CD14-positive monocyte (primary cell): ENCODE data around the gene PFDN1. TPM values are rescaled to one million over a fixed set of nuclear protein-coding genes. Genes with fewer than 3 reads are reported as not detected.

Experiments
- DNase-seq, 3 donors: peaks; one replicate each; pipeline ENCODE4 v3.0.0-alpha.2; 2011 to 2022
- H2AFZ ChIP-seq: 2 replicates; pipeline ENCODE4 v1.6.0; 2012; ENCODE audit warnings: mild to moderate bottlenecking, low read depth, low read length, inconsistent platforms; ENCODE audit not compliant: insufficient read depth, poor library complexity, severe bottlenecking
- H3K27ac ChIP-seq, 2 donors: 1 replicate in 1 of 2; 2 replicates in 1 of 2; pipeline ENCODE4 v1.5.1; 2012 to 2013; ENCODE audit warnings: low read length in 2 of 2, control low read depth in 1 of 2, inconsistent platforms in 1 of 2, low read depth in 1 of 2, mild to moderate bottlenecking in 1 of 2
- H3K27me3 ChIP-seq, 2 donors: one replicate each; pipeline versions ENCODE4 v1.6.0 to v1.6.1; 2011 to 2013; ENCODE audit warnings: low read length in 2 of 2; ENCODE audit not compliant: control insufficient read depth in 2 of 2, insufficient read depth in 2 of 2
- H3K36me3 ChIP-seq, 2 donors: replicated peaks in 1 of 2; 1 replicate in 1 of 2; 2 replicates in 1 of 2; pipeline versions ENCODE4 v1.5.1 to v1.6.1; 2012 to 2013; ENCODE audit warnings: low read length in 2 of 2, control low read depth in 1 of 2, inconsistent platforms in 1 of 2, mild to moderate bottlenecking in 1 of 2; ENCODE audit not compliant: insufficient read depth in 2 of 2, control insufficient read depth in 1 of 2
- H3K4me1 ChIP-seq, 2 donors: 1 replicate in 1 of 2; 2 replicates in 1 of 2; pipeline versions ENCODE4 v1.5.1 to v1.6.1; 2012 to 2013; ENCODE audit warnings: low read length in 2 of 2, control low read depth in 1 of 2, inconsistent platforms in 1 of 2, mild to moderate bottlenecking in 1 of 2, moderate library complexity in 1 of 2; ENCODE audit not compliant: insufficient read depth in 2 of 2, control insufficient read depth in 1 of 2
- H3K4me2 ChIP-seq: replicated peaks from 2 replicates; pipeline ENCODE3; 2012; ENCODE audit warnings: low read length, moderate library complexity, mild to moderate bottlenecking; ENCODE audit not compliant: poor library complexity, severe bottlenecking; ENCODE audit errors: extremely low read depth
- H3K4me3 ChIP-seq, 3 experiments: fragments of 200-600 bp in 1 of 3; sonication (generic) in 1 of 3; replicated peaks in 1 of 3; 1 replicate in 2 of 3; 2 replicates in 1 of 3; pipeline ENCODE4 v1.5.1; 2011 to 2013; ENCODE audit warnings: low read length in 3 of 3, mild to moderate bottlenecking in 3 of 3, control low read depth in 2 of 3, low read depth in 2 of 3, inconsistent platforms in 1 of 3, moderate library complexity in 1 of 3
- H3K79me2 ChIP-seq: 2 replicates; pipeline ENCODE4 v1.6.0; 2012; ENCODE audit warnings: mild to moderate bottlenecking, control low read depth, inconsistent platforms, low read length, moderate library complexity; ENCODE audit not compliant: insufficient read depth
- H3K9ac ChIP-seq: 2 replicates; pipeline ENCODE4 v1.6.0; 2017; ENCODE audit warnings: low read length, mild to moderate bottlenecking; ENCODE audit not compliant: insufficient read depth, poor library complexity, severe bottlenecking
- H3K9me3 ChIP-seq, 2 donors: replicated peaks in 1 of 2; 1 replicate in 1 of 2; 2 replicates in 1 of 2; pipeline versions ENCODE4 v1.5.1 to v1.6.1; 2012 to 2013; ENCODE audit warnings: low read length in 2 of 2, control low read depth in 1 of 2; ENCODE audit not compliant: control insufficient read depth in 1 of 2, insufficient read depth in 1 of 2
- H4K20me1 ChIP-seq: 2 replicates; pipeline ENCODE4 v1.6.0; 2012; ENCODE audit warnings: mild to moderate bottlenecking, low read length, control low read depth, moderate library complexity; ENCODE audit not compliant: insufficient read depth
- H3K27ac Mint-ChIP-seq, 7 donors: one replicate each; pipeline ENCODE4 v1.8.0; 2020; ENCODE audit warnings: mild to moderate bottlenecking in 7 of 7, mixed read lengths in 7 of 7, moderate library complexity in 6 of 7, inconsistent platforms in 2 of 7
- H3K27me3 Mint-ChIP-seq, 3 donors: one replicate each; pipeline ENCODE4 v1.8.0; 2021 to 2022; ENCODE audit warnings: low read depth in 3 of 3, mild to moderate bottlenecking in 3 of 3, mixed read lengths in 3 of 3, moderate library complexity in 3 of 3, inconsistent platforms in 1 of 3
- H3K36me3 Mint-ChIP-seq, 2 donors: one replicate each; pipeline ENCODE4 v1.8.0; 2020; ENCODE audit warnings: mixed read lengths in 2 of 2, inconsistent platforms in 1 of 2, mild to moderate bottlenecking in 1 of 2
- H3K4me1 Mint-ChIP-seq: one replicate; pipeline ENCODE4 v1.8.0; 2020; ENCODE audit warnings: mild to moderate bottlenecking, mixed read lengths
- H3K4me3 Mint-ChIP-seq, 2 donors: one replicate each; pipeline ENCODE4 v1.8.0; 2020; ENCODE audit warnings: mild to moderate bottlenecking in 2 of 2, mixed read lengths in 2 of 2, moderate library complexity in 1 of 2
- H3K9me3 Mint-ChIP-seq, 7 donors: one replicate each; pipeline ENCODE4 v1.8.0; 2020 to 2022; ENCODE audit warnings: mixed read lengths in 7 of 7, mild to moderate bottlenecking in 6 of 7, moderate library complexity in 6 of 7, inconsistent platforms in 2 of 7
- WGBS: methylation state at CpG from one replicate; pipeline ENCODE4 v1.1.5; 2013; ENCODE audit warnings: missing lambda C conversion rate; ENCODE audit not compliant: insufficient coverage; 5-methylcytosine and 5-hydroxymethylcytosine counted together
- intact Hi-C, 2 donors: fragments of 100-400 bp; cut with micrococcal nuclease; formaldehyde crosslinking; loops; one replicate each; pipeline versions ENCODE4 v1.15.0 to v1.15.1; 2023
- polyA plus RNA-seq, 3 donors: library from polyadenylated mRNA; depleted of rRNA in 1 of 3; unstranded in 2 of 3; stranded (reverse) in 1 of 3; fragments of 300-500 nt in 2 of 3; fragments of >200 nt in 1 of 3; fragmentation: Illumina TruSeq in 2 of 3; gene quantifications; 1 replicate in 2 of 3; 2 replicates in 1 of 3; pipeline ENCODE4 v1.2.3, GENCODE V29; 2012 to 2021
- TF ChIP-seq, protein P1 (sequence below): fragments of 200-600 bp; IDR thresholded peaks from one replicate; pipeline ENCODE4 v1.8.0; 2022; ENCODE audit warnings: antibody characterized with exemption, mild to moderate bottlenecking

The PFDN1 gene
- polyA plus RNA-seq, 3 donors: 44.7 to 105 (median 82.2) TPM

- intact Hi-C loops: no loop called here
- no peak overlapping the region for H3K27ac ChIP-seq
- H3K4me1 ChIP-seq: peaks cover 19 to 29% of the 10 kb centered on the region in 2 donors
- H3K4me3 ChIP-seq: no peak overlapping the region
- Mint-ChIP-seq H3K36me3 (peaks cover 3 to 11% of the 10 kb centered on the region in 2 donors), H3K27me3 (peaks cover under 1 to 7% (median 6%) of the 10 kb centered on the region in 3 donors), H3K27ac (peak overlapping the region in 1 of 7 donors; percentile 72), H3K4me3 (no peak overlapping the region), H3K9me3 (peaks cover 0 to 3% (median 0%) of the 10 kb centered on the region in 7 donors), H3K4me1 (peaks cover 34% of the 10 kb centered on the region)
- DNase-seq: no peak
- H3K9me3 ChIP-seq: no peaks in the 10 kb centered on the region
- H3K79me2 ChIP-seq: no peaks in the 10 kb centered on the region
- no peak overlapping the region for H3K4me2 ChIP-seq
- TF ChIP-seq, protein P1, sequence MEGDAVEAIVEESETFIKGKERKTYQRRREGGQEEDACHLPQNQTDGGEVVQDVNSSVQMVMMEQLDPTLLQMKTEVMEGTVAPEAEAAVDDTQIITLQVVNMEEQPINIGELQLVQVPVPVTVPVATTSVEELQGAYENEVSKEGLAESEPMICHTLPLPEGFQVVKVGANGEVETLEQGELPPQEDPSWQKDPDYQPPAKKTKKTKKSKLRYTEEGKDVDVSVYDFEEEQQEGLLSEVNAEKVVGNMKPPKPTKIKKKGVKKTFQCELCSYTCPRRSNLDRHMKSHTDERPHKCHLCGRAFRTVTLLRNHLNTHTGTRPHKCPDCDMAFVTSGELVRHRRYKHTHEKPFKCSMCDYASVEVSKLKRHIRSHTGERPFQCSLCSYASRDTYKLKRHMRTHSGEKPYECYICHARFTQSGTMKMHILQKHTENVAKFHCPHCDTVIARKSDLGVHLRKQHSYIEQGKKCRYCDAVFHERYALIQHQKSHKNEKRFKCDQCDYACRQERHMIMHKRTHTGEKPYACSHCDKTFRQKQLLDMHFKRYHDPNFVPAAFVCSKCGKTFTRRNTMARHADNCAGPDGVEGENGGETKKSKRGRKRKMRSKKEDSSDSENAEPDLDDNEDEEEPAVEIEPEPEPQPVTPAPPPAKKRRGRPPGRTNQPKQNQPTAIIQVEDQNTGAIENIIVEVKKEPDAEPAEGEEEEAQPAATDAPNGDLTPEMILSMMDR: no peak
- no peak overlapping the region for H3K9ac ChIP-seq
- H2AFZ ChIP-seq: no peak overlapping the region
- no peaks in the 10 kb centered on the region for H3K27me3 ChIP-seq
- WGBS: 100% methylated on average over 1 of the region's 3 CpGs
- H4K20me1 ChIP-seq: no peaks in the 10 kb centered on the region
- H3K36me3 ChIP-seq: no peaks in the 10 kb centered on the region
Observed at GRCh38 chr5:140225396-140225795, 77.5 kb downstream of the PFDN1 start.

DNA sequence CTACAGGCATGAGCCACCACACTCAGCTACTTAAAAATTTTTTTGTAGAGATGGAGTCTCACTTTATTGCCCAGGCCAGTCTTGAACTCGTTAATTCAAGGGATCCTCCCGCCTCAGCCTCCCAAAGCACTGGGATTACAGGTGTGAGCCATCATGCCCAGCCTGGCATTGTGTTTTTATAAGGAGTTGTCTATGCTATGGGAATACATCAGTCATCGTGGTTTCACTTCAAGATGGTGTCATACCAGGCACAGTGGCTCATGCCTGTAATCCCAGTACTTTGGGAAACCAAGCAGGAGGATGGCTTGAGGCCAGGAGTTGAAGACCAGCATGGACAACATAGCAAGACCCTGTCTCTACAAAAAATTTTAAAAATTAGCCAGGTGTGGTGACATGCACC is 78.2 kb downstream of the PFDN1 start:
- Histone ChIP-seq H3K36me3 (no peaks in the 10 kb centered on the region), H4K20me1 (no peaks in the 10 kb centered on the region), H3K4me3 (no peak overlapping the region), H3K27ac (no peak overlapping the region), H3K4me2 (no peak overlapping the region), H3K4me1 (peaks cover 23 to 36% of the 10 kb centered on the region in 2 donors), H3K79me2 (no peaks in the 10 kb centered on the region), H3K27me3 (no peaks in the 10 kb centered on the region), H3K9ac (no peak overlapping the region), H2AFZ (no peak overlapping the region), H3K9me3 (no peaks in the 10 kb centered on the region)
- WGBS: 94% methylated on average over 3 of the region's 3 CpGs
- Mint-ChIP-seq H3K9me3 (peaks cover 0 to 3% (median 0%) of the 10 kb centered on the region in 7 donors), H3K27me3 (peaks cover 2 to 10% (median 6%) of the 10 kb centered on the region in 3 donors), H3K4me3 (no peak overlapping the region), H3K36me3 (peaks cover 3 to 11% of the 10 kb centered on the region in 2 donors), H3K27ac (no peak overlapping the region), H3K4me1 (peaks cover 41% of the 10 kb centered on the region)
- no peak for DNase-seq
- intact Hi-C loops: loop anchor here in 1 of 2 donors (5.0 kb wide), 1 partner anchor 37 kb away; no protein-coding TSS in a partner anchor
- TF ChIP-seq, protein P1: no peak
